HepG2 (cell line): ENCODE measurements around the gene ZNF79. TPM values are rescaled to one million over a fixed set of nuclear protein-coding genes. Genes with fewer than 3 reads are reported as not detected.

Source experiments
- CENPBD1 ChIP-seq: sonication (generic); formaldehyde crosslinking; IDR thresholded peaks from 2 replicates; pipeline ENCODE4 v1.8.0; 2022; ENCODE audit warnings: missing genetic modification reagents, low read depth, mild to moderate bottlenecking, borderline replicate concordance
- CTCF ChIP-seq: sonication (generic); formaldehyde crosslinking; IDR thresholded peaks from 2 replicates; pipeline ENCODE4 v1.5.0; 2020; ENCODE audit warnings: mild to moderate bottlenecking, missing genetic modification reagents, moderate library complexity
- GZF1 ChIP-seq: sonication (generic); formaldehyde crosslinking; IDR thresholded peaks from 2 replicates; pipeline ENCODE4 v1.5.1; 2020; ENCODE audit warnings: mild to moderate bottlenecking, missing genetic modification reagents
- KMT2A ChIP-seq: sonication (generic); formaldehyde crosslinking; IDR thresholded peaks from 2 replicates; pipeline ENCODE4 v1.4.0; 2020; ENCODE audit warnings: missing genetic modification reagents
- MXD4 ChIP-seq: IDR thresholded peaks from 2 replicates; pipeline ENCODE4 v1.6.1; 2016; ENCODE audit warnings: mild to moderate bottlenecking, missing biosample characterization, missing genetic modification reagents
- MYPOP ChIP-seq: sonication (generic); formaldehyde crosslinking; IDR thresholded peaks from 2 replicates; pipeline ENCODE4 v1.8.1; 2023; ENCODE audit warnings: mild to moderate bottlenecking, moderate library complexity, missing genetic modification reagents
- NKX3-1 ChIP-seq: sonication (generic); formaldehyde crosslinking; IDR thresholded peaks from 2 replicates; pipeline ENCODE4 v1.5.0; 2020; ENCODE audit warnings: missing genetic modification reagents
- TFE3 ChIP-seq: IDR thresholded peaks from 2 replicates; pipeline ENCODE4 v1.6.1; 2016
- UBTF ChIP-seq: sonication (generic); formaldehyde crosslinking; IDR thresholded peaks from 2 replicates; pipeline ENCODE4 v1.4.0; 2020; ENCODE audit warnings: mild to moderate bottlenecking, missing genetic modification reagents
- USF2 ChIP-seq, 2 experiments: sonication (generic) in 1 of 2; formaldehyde crosslinking in 1 of 2; IDR thresholded peaks; 2 replicates each; pipeline versions ENCODE4 v1.5.1 to v1.6.1; 2011 to 2020; ENCODE audit warnings: borderline replicate concordance in 1 of 2, low read depth in 1 of 2, low read length in 1 of 2, mild to moderate bottlenecking in 1 of 2, missing genetic modification reagents in 1 of 2, moderate library complexity in 1 of 2
- ZBTB49 ChIP-seq: sonication (generic); formaldehyde crosslinking; IDR thresholded peaks from 2 replicates; pipeline ENCODE4 v1.4.0; 2020; ENCODE audit warnings: missing genetic modification reagents, borderline replicate concordance
- ZFX ChIP-seq: sonication (generic); formaldehyde crosslinking; IDR thresholded peaks from 2 replicates; pipeline ENCODE4 v1.4.0; 2020; ENCODE audit warnings: mild to moderate bottlenecking, low read depth, missing genetic modification reagents, moderate library complexity
- ZNF101 ChIP-seq: sonication (generic); formaldehyde crosslinking; IDR thresholded peaks from 2 replicates; pipeline ENCODE4 v1.4.0; 2020; ENCODE audit warnings: mild to moderate bottlenecking, low read depth, missing genetic modification reagents, borderline replicate concordance
- ZNF343 ChIP-seq: sonication (generic); formaldehyde crosslinking; IDR thresholded peaks from 2 replicates; pipeline ENCODE4 v1.4.0; 2020; ENCODE audit warnings: mild to moderate bottlenecking, missing genetic modification reagents
- ZNF672 ChIP-seq: sonication (generic); formaldehyde crosslinking; IDR thresholded peaks from 2 replicates; pipeline ENCODE4 v1.8.1; 2022; ENCODE audit warnings: missing genetic modification reagents
- polyA plus RNA-seq, 8 experiments: library from polyadenylated mRNA; depleted of rRNA in 3 of 8; stranded (reverse) in 7 of 8; unstranded in 1 of 8; fragments of >200 nt; fragmentation: Illumina TruSeq in 4 of 8; extraction: Trizol in 4 of 8; gene quantifications; 2 replicates each; pipeline versions ENCODE4 v1.2.1 to v1.2.3, GENCODE V29; 2011 to 2016; ENCODE audit warnings: low read depth in 4 of 8, missing spikeins in 1 of 8, mixed read lengths in 1 of 8; ENCODE audit not compliant: insufficient read depth in 1 of 8
- total RNA-seq, 5 experiments: library from RNA; depleted of rRNA; stranded (reverse); fragments of >200 nt; fragmentation: Illumina TruSeq; extraction: Trizol; gene quantifications; 2 replicates each; pipeline ENCODE4 v1.2.3, GENCODE V29; 2016; ENCODE audit warnings: low read depth in 1 of 5

The ZNF79 gene
- total and polyA plus RNA-seq, 2 of the 13 experiments (the other 11 are each of a cell fraction or from before 2014, with no cell fraction given) = 3.7 to 8.1 TPM

GRCh38 chr9:127450830-127451607, 26.8 kb downstream of the ZNF79 start, which contains the start of the genes LRSAM1 and RPL12 (continued):
- TF ChIP-seq ZBTB49 (CRISPR knock-in tag) (no peak), ZFX (CRISPR knock-in tag) (peak; percentile 95), USF2 (IDR thresholded peaks at IDR 0.05; ENCODE audit: low read depth, low read length) (no peak), USF2 (CRISPR knock-in tag; IDR thresholded peaks at IDR 0.05; ENCODE audit: borderline replicate concordance) (peak; percentile 1; the same call in 1 of the 2 replicates), ZNF672 (peak; percentile 63; the same call in 1 of the 2 replicates), ZNF101 (peak; percentile 85; the same call in 1 of the 2 replicates), CENPBD1 (CRISPR knock-in tag) (no peak), MYPOP (peak; percentile 90), TFE3 (CRISPR knock-in tag) (peak; percentile 32; the same call in 1 of the 2 replicates), GZF1 (peak; percentile 68; the same call in 1 of the 2 replicates), CTCF (CRISPR knock-in tag) (no peak), UBTF (CRISPR knock-in tag) (peak; percentile 75), MXD4 (peak; percentile 60), KMT2A (CRISPR knock-in tag) (peak; percentile 90), ZNF343 (CRISPR knock-in tag) (peak; percentile 95; the same call in 1 of the 2 replicates), NKX3-1 (CRISPR knock-in tag) (peak; percentile 72)
